Erythroblast (primary cell): ENCODE results near the gene CTIF.

ENCODE experiments used
- GATA1 ChIP-seq: IDR thresholded peaks from 2 replicates; pipeline ENCODE4 v1.6.1; 2011; ENCODE audit warnings: low read depth, mild to moderate bottlenecking, control low read depth, low read length, moderate library complexity
- POLR2A ChIP-seq: IDR thresholded peaks from 2 replicates; pipeline ENCODE4 v1.6.1; 2011; ENCODE audit warnings: mild to moderate bottlenecking, low read length

DNA sequence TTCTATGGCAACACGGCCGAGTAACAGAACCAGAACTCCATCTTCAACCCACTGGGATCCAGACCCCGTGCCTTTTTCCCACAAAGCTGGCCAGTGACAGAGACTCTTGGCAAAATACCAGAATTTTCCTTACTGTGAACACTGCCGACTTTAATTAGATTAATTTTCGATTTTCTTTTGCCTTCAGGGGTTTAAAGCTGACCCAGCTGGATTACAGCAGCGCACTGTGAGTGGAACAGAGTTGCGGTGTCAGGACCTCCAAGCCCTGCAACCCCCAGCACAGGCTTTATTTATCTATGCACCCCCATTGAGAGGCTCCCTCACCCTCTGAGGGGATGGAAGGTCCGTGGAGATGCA is 36.4 kb downstream of the CTIF start:
- TF ChIP-seq POLR2A (no peak), GATA1 (no peak)
